HG02840 (cell line): Measurements from ENCODE around the gene PBLD.

ENCODE experiments used
- ATAC-seq: cut with Tn5 transposase; IDR thresholded peaks from one replicate; pipeline ENCODE4 v1.9.1; 2021; ENCODE audit warnings: mild to moderate bottlenecking, moderate library complexity, moderate number of reproducible peaks; ENCODE audit not compliant: unreplicated experiment, low FRiP score

PBLD gene

DNA sequence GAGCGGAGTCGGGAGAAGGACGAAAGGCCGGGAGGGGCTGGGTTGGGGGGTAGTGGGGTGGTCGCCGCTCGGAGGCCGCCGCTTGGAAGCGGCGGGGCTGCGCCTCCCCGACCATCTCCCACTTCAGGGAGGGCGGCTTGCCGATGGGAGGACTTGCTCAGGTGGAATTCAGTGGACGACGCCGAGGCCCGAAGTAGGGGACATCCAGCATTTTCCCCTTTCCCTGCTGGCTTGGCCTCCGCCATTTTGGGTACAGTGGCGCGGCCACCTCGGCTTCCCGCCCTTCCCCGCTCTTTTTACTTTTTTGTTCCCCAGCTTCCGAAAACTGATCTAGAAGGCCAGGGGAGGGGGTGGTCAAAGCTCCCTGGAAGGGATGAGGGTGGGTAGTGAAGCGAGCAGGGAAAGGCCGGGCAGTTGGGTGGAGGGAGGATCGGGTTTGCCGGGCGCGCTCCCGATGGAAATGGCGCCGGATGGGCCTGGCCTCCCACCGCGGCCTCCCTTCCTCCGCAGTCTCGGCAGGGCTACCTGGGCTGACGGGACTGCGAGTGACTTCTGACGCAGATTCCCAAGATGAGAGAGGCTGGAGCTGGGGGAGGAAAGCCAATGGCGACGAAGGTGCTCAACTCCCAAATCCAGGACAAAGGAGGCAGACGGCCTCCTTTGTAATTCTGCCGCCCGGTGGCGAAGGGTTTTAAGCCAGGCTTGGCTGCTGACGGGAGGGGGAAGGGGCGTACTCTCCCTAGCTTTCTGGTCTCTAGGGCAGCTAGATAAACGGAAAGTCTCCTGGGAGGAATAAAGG, at the start of gene PBLD:
Gene PBLD, minus strand, starts transcription at position 670 of the 799 bp plus-strand sequence. CDS start 26,084 bp downstream, outside the sequence.
- peak; percentile 15 for ATAC-seq

DNA sequence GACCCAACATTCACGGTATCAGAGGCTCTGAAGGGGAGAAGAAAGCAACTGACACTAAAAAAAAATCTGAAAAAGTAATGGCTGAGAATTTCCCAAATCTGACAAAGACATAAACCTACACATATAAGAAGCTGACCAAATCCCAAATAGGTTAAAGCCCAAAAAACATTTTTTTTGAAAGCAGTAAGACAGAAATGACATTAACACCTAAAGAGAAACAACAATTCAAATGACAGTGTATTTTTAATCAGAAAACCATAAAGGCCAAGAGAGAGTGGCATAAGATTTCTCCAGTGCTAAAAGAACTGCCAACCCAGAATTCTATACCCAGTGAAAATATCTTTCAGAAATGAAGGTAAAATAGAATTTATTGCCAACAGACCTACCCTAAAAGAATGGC, 38.9 kb upstream of the PBLD start:
- ATAC-seq: no peak

DNA sequence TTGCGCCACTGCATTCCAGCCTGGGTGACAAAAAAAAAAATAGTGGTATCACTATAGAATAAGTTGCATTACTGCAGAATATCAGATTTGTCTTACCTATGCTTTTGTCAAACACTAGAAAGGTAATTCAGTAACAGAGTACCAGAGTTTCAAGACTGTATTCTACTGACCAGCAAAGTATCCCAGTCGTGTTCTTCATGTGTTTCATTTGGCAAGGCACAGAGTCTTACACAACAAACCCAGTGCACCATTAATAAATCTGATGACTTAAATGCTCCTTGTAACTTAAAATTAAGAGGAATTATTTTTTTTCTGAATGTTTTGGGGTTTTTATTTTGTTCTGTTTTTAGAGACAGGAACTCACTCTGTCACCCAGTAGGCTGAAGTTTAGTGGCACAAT, 34.4 kb upstream of the PBLD start:
- ATAC-seq: no peak

DNA sequence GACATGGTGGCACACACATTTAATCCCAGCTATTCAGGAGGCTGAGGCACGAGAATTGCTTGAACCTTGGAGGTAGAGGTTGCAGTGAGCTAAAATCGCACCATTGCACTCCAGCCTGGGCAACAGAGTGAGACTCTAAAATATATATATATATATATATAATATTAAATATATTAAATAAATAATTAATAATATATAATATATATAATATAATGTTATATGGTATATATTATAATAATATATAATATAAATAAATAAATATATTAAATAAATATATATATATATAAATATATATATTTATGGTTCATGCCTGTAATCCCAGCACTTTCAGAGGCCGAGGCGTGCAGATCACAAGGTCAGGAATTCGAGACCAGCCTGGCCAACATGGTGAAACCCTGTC, 33.9 kb upstream of the PBLD start:
- no peak for ATAC-seq

DNA sequence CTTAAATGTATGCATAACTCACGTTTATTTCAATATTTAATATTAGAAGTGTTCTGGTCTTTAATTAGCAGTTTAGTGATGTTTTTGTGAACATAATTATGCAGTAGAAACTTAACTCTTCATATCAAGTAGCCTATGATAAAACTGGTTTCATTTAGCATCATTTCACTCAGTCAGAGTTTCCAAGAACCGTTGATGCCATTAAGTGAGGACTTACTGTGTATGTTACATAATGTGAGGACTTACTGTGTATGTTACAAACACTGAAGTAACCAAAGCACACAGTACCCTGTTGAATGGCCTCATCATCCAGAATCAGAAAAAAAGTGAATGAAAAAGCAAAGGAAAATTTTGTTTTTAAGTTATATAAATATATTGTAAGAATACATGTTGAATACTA, 32.9 kb upstream of the PBLD start:
- no peak for ATAC-seq

DNA sequence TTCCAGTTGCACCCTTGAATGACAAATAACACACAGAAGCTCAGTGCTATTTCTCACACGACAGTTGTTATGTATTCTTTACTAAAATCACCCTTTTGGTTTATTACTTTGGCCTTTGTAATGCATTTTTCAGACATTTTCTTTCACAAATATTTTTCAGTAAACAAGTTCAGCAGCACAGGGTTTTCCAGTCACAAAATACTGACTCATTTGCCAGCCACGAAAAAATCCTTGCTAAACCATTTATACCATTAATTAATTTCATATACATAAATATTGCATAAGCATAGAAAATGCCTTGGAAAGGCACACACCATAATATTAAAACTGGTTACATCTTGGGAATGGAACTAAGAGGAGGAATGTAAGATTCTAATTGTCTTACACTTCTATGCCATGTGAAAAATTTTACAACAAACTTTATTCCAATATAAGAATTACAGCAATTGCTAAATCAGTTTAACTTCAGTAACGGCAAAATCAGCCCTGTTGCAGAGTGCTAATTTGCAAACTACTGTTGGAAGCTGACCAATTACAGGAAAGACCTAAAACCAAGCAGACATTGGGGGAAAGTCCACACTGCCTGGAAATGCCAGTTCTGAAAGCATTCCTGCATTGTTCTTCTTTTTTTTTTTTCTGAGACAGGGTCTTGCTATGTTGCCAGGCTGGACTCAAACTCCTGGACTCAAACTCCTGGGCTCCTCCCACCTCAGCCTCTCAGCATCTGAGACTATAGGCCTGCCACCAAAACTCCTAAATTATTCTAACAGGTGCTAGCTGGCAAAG, 31.6 kb upstream of the PBLD start:
- no peak for ATAC-seq

DNA sequence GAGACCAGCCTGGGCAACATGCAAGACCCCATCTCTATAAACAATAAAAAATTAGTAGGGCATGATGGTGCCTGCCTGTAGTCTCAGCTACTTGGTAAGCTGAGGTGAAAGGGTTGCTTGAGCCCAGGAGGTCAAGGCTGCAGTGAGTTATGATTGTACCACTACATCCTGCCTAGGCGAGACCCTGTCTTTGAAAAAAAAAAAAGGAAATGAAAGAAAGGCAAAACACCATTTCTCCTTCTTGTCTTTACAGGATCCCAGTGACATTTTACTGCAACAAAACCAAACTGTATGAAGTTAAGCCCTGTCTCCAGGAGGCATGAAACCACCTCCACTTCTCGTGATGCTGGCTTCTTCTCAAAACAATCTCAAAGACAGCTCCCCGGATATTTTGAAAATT, 29.9 kb upstream of the PBLD start:
- no peak for ATAC-seq

DNA sequence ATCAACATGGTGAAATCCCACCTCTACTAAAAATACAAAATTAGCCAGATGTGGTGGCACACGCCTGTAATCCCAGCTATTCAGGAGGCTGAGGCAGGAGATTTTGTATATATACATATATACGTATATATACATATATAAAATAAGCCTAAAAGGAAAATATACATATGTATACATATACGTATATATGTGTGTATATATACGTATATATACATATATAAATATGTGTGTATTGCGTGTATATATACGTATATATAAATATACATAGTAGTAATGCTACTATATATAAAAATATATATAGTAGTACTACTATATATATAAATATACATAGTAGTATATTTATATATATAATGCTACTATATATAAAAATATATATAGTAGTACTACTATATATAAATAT, 26.5 kb upstream of the PBLD start:
- no peak for ATAC-seq

DNA sequence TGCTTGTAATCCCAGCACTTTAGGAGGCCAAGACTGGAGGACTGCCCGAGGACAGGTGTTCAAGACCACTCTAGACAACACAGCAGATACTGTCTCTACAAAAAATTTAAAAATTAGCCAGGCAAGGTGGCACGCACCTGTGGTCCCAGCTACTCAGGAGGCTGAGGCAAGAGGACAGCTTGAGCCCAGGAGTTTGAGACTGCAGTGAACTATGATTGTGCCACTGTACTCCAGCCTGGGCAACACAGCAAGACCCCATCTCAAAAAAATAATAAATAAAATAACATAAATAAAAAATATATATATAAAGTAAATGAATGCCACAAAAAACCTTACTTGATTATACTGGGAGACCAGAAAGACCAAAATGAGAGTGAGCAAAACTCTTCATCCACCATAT, 20.8 kb upstream of the PBLD start:
- ATAC-seq: no peak

DNA sequence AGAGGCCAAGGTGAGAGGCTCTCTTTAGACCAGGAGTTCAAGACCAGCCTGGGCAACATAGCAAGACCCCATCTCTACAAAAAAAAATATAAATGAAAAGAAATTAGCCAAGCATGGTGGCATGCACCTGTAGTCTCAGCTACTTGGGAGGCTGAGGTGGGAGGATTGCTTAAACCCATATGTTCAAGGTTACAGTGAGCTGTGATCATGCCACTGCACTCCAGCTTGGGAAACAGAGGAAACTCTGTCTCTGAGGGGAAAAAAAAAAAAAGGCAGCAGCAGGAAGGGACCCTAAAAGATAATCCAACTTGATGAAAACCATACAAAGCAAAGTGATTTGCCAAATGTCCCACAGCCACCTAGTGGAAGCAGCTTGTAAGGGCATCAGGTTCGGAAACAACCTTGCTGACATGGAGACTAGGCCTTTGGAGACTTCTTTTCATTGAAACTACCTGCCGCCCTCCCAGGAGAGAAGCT, 15.6 kb upstream of the PBLD start:
- ATAC-seq: peak; percentile 57

DNA sequence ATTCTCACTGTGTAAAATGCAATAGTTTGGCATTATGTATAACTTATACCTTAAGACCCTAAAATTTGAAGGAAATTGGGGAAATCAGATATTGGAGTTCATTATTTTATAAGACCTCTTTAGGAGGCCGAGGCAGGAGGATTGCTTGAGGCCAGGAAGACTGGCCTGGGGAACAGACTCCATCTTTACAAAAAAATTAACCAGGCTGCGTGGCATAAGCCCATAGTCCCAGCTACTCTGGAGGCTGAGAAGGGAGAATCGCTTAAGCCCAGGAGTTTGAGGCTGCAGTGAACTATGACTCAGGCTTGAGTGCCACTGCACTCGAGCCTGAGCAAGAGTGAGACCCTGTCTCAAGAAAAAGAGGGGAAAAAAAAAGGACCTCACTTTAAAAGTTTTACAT, 14.0 kb upstream of the PBLD start:
- ATAC-seq: no peak

DNA sequence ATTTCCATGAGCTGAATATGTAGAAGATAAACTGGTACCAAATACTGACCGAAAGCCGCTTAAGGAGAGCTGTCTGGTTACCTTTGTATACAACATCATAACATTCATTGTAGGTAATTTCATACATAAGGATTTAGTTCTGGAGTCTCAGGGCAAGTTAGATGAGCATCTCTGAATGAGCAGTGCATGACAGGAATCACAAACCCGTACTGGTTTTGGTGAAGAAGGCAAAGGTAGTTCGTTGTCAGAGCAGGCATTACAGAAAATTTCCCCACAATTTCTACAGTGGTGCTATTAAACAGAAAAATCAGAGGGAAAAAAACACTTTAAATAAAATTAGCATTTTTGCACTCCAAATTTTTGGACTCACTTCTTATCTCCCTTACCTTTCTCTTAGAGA, 12.9 kb upstream of the PBLD start:
- no peak for ATAC-seq

DNA sequence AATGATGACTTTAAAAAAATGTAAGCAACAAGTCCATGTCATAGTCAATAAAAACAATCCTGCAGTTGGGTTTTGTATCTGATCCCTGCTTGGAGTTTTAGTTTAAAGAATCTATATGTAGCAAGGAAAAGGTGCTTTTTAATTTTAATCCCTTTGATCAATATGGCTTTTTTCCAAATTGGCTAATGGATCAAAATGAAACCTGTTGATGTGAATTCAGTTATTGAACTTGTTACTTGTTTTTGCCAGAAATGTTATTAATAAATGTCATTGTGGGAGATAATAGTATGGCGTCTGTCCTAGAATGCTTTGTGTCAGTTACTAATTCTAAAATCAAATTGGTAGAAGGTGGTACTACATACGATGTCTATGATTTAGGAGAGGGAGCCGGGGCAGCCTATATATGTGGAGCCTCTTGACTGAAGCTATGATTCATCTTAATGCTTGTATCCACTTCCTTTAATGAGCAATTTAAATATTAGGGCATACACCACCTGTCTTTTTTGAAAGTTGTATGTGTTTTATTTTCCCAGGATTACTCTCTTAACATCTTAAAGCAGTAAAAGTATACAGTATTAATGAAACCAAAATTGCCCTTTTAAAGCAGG, 10.3 kb upstream of the PBLD start:
- no peak for ATAC-seq

DNA sequence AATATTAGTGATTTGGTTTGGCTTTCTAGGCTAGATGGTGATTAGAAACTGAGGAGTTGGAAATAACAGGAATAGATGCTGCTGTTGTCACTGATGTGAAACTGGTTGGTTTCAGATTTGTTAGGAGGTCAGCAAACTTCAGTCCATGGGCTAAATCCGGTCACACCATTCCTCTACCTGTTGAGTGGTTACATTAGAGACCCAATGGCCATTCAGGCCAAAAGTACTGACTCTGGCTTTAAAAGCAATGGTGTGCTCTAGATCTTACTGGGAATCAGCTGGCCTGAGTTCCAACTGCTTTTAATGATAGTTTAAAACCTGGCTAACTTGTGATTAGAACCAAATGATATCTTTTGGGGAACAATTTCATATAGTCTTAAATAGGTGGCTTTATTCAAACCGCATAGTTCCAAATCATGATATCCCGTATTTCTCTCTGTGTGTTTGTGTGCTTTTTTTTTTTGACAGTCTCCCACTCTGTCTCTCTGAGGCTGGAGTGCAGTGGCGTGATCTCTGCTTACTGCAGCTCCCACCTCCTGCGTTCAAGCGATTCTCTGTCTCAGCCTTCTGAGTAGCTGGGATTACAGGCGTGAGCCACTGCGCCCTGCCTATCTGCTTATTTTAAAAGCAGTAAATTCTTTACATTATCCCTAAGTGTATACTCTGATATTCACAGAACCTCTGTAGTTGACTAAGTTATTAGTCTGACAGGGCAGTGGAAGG, 7.8 kb upstream of the PBLD start:
- no peak for ATAC-seq

DNA sequence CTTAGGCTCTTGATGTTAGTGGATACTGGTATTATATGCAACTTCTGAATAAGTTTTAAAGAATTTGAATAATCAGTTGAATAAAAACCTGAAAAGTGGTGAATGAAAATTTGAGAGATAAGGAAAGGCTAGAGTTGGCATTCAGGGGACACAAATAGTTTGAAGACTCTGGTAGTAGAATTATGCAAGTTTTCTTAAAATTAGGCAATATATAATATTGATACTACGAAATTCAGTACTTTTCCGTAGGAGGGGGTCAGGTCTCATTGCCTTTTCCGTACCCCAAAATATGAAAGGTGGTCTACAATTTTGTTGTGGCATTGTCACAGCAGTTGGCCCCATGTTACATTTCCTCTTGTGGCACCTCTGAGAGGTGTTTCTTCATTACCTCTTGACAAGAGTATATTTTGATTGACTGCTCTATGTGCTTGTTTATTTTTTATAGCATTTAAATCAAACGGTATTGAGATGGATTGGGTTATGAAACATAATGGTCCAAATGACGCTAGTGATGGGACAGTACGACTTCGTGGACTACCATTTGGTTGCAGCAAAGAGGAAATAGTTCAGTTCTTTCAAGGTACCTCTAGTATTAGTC, 4.1 kb upstream of the PBLD start:
- ATAC-seq: no peak

DNA sequence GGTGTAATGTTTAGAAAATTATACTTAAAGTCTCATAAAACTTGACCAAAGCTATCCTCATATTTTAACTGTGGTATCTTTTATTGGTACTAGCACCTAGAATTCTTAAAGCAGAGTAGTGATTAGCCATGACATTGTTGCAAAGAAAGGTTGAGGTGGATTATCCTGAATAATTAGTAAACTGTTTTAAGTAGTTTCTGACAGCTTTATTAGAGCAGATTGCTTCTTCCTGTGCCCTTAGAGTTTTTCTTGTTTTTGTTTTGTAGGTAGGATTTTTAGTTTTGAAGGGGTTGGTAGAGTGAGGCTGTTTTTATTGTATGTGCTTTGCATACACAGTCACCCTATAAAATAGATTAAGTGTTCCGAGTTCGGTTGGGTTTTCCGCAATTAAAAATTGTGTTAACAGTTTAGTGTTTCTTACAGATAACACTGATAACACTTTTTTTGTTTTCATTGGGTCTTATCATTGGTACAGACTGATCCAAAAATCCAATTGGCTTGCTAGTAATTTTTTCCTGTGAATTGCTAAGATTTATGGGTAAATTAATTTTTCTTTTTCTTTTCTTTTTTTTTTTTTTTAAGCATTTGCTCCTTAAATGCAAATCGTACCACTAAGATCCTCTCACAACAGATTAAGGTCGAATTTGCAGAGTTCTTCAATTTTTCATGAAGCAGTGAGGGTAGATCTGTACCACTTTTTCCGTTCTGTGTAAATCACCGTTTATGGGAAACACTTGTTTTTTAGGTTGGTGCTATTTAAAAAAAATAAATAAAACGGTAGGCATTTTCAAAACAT, 2.1 kb upstream of the PBLD start:
- no peak for ATAC-seq

DNA sequence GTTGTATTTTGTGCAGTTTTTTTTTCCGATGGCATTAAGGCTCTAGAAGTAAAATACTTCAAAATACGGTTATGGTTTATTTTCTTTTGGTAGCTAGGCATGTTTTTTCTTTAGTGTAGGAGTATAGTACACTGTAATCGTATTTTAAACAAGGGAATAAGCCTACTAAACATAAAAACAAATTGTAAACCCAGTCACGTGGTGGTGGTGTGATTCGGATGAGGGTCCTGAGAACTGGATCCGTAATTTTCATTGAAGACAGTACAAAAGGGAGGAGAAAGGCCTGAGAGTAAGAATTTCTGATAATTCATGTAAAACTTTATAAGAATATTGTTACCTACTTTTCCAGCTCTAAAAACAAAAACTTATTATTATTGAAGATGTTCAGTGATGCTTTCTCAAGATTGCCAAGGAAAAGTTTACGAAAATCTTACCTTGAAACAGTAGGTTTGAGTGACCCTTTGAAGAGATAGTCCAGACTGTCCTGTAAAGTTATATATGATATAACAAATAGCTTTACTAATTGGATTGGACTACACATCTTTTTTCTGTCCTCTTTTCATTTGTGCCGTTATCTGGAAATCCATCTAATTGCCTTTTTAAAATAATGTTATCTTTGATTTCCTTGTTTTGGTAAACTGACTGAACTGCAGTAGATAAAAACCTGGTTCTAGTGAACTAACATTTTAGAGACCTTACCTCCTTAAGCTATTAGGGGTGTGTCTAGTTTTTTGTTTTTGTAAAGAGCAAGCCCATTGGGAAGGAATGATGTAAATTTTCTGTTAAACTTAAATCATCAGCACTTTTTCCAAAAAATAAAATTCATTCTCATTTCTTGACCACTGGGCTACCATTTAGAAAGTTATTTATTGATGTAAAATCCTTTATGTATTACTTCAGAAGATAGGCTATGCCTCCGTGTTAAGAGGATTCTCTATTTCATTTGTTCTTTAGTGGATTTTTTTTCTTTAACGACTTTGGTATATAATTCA, 1.0 kb upstream of the PBLD start:
- no peak for ATAC-seq

DNA sequence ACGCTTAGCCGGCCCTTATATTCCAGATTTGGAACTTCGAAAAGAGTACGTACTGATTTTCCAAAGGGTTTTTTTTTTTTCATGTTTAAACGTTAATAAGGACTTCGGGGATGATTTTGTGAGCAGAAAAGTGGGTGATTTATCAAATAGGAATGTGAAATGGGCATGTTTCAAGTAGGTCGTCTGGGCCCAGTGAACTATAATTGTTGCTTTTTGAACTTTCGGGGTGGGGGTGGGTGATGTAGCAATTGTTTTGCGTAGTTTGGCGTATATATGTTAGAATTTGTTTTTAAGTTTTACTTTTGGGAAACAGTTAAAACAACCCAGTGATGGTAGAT, 299 bp upstream of the PBLD start:
- no peak for ATAC-seq
